SK-N-SH (cell line): Measurements from ENCODE around the gene KAT6B. TPM values are rescaled to one million over a fixed set of nuclear protein-coding genes. Genes with fewer than 3 reads are reported as not detected.

ENCODE experiments used
- CTCF ChIA-PET: fragments of 300-600, 350-600 bp; formaldehyde crosslinking; extraction: SDS; loops from one replicate; lab custom pipeline; 2021; lab: Yijun Ruan, JAX
- POLR2A ChIA-PET: fragments of 350-600 bp; sonication (Branson Sonifier 250); formaldehyde crosslinking; extraction: SDS; loops from one replicate; lab custom pipeline; 2020; ENCODE audit warnings: antibody characterized with exemption, inconsistent platforms; lab: Yijun Ruan, JAX
- DNase-seq: peaks from one replicate; pipeline ENCODE4 v3.0.0; 2012
- H2AFZ ChIP-seq: fragments of 200-600 bp; sonication (generic); 2 replicates; pipeline ENCODE4 v1.8.1; 2016; ENCODE audit warnings: antibody characterized with exemption, mild to moderate bottlenecking, low read depth
- H3F3A ChIP-seq: fragments of 200-600 bp; sonication (generic); replicated peaks from 2 replicates; pipeline ENCODE3; 2016; ENCODE audit warnings: antibody characterized with exemption, mild to moderate bottlenecking; ENCODE audit not compliant: insufficient read depth
- H3K27ac ChIP-seq, 2 experiments: fragments of 200-500 bp in 1 of 2; fragments of 200-600 bp in 1 of 2; sonication (Bioruptor generic) in 1 of 2; sonication (generic), shearing (Covaris generic) in 1 of 2; 2 replicates each; pipeline versions ENCODE4 v1.5.1 to v1.6.1; 2014 to 2016; ENCODE audit warnings: low read depth in 2 of 2, inconsistent platforms in 1 of 2, low read length in 1 of 2, mild to moderate bottlenecking in 1 of 2, mixed read lengths in 1 of 2
- H3K27me3 ChIP-seq: fragments of 200-600 bp; sonication (generic), shearing (Covaris generic); 2 replicates; pipeline ENCODE4 v1.6.1; 2016; ENCODE audit warnings: mixed run types; ENCODE audit not compliant: insufficient read depth
- H3K36me3 ChIP-seq, 2 experiments: fragments of 200-500 bp in 1 of 2; fragments of 200-600 bp in 1 of 2; sonication (Bioruptor generic) in 1 of 2; sonication (generic) in 1 of 2; replicated peaks in 1 of 2; 2 replicates each; pipeline versions ENCODE3 to v1.5.1; 2014 to 2016; ENCODE audit warnings: low read length in 1 of 2, mild to moderate bottlenecking in 1 of 2; ENCODE audit not compliant: insufficient read depth in 2 of 2, control insufficient read depth in 1 of 2
- H3K4me1 ChIP-seq, 2 experiments: fragments of 200-500 bp in 1 of 2; fragments of 200-600 bp in 1 of 2; sonication (Bioruptor generic) in 1 of 2; sonication (generic), shearing (Covaris generic) in 1 of 2; 2 replicates each; pipeline versions ENCODE4 v1.5.1 to v1.6.1; 2014 to 2016; ENCODE audit warnings: low read depth in 1 of 2, low read length in 1 of 2, mixed run types in 1 of 2; ENCODE audit not compliant: insufficient read depth in 2 of 2, control insufficient read depth in 1 of 2
- H3K4me2 ChIP-seq: fragments of 200-600 bp; sonication (generic), shearing (Covaris generic); 2 replicates; pipeline ENCODE4 v1.6.1; 2017; ENCODE audit warnings: mixed run types
- H3K4me3 ChIP-seq, 2 experiments: fragments of 200-500 bp in 1 of 2; fragments of 200-600 bp in 1 of 2; sonication (Bioruptor generic) in 1 of 2; sonication (generic), shearing (Covaris generic) in 1 of 2; 2 replicates each; pipeline versions ENCODE4 v1.5.1 to v1.8.1; 2014 to 2016; ENCODE audit warnings: low read depth in 2 of 2, inconsistent platforms in 1 of 2, low read length in 1 of 2, mild to moderate bottlenecking in 1 of 2, mixed read lengths in 1 of 2, moderate library complexity in 1 of 2
- H3K79me2 ChIP-seq: fragments of 200-600 bp; sonication (generic); 2 replicates; pipeline ENCODE4 v1.8.1; 2017; ENCODE audit warnings: mild to moderate bottlenecking; ENCODE audit not compliant: insufficient read depth
- H3K9ac ChIP-seq: fragments of 200-600 bp; sonication (generic); 2 replicates; pipeline ENCODE4 v1.6.1; 2017; ENCODE audit warnings: mixed run types
- H3K9me2 ChIP-seq: fragments of 200-600 bp; sonication (generic); 2 replicates; pipeline ENCODE4 v1.6.1; 2017; ENCODE audit warnings: mixed run types
- H3K9me3 ChIP-seq: fragments of 200-600 bp; sonication (generic); 2 replicates; pipeline ENCODE4 v1.6.1; 2017; ENCODE audit warnings: mixed run types, mild to moderate bottlenecking, moderate library complexity
- H4K20me1 ChIP-seq: fragments of 200-600 bp; sonication (generic); 2 replicates; pipeline ENCODE4 v1.6.1; 2017; ENCODE audit warnings: mild to moderate bottlenecking, mixed run types; ENCODE audit not compliant: insufficient read depth
- EP300 ChIP-seq, 2 experiments: IDR thresholded peaks; 2 replicates each; pipeline versions ENCODE4 v1.4.0 to v1.6.1; 2012; ENCODE audit warnings: borderline replicate concordance in 1 of 2, low read depth in 1 of 2, low read length in 1 of 2
- TCF12 ChIP-seq: IDR thresholded peaks from 2 replicates; pipeline ENCODE4 v1.4.0; 2012
- WGBS: methylation state at CpG from one replicate; pipeline ENCODE4 v1.1.6; 2017; ENCODE audit warnings: low lambda C conversion rate; 5-methylcytosine and 5-hydroxymethylcytosine counted together
- polyA plus RNA-seq, 3 experiments: library from polyadenylated mRNA; depleted of rRNA; stranded (reverse); fragments of >200 nt; gene quantifications; 2 replicates each; pipeline ENCODE4 v1.2.3, GENCODE V29; 2012
- TF ChIP-seq, protein P1 (sequence below): fragments of 200-600 bp; sonication (generic); IDR thresholded peaks from 2 replicates; pipeline ENCODE4 v1.6.1; 2017; ENCODE audit warnings: antibody characterized with exemption, mild to moderate bottlenecking, moderate library complexity
- TF ChIP-seq, protein P2 (sequence below): IDR thresholded peaks from 2 replicates; pipeline ENCODE4 v1.4.0; 2012; ENCODE audit warnings: low read depth, borderline replicate concordance
- TF ChIP-seq, protein P3 (sequence below): IDR thresholded peaks from 2 replicates; pipeline ENCODE4 v1.6.1; 2012; ENCODE audit warnings: mild to moderate bottlenecking, low read depth, low read length, moderate library complexity

KAT6B gene
- polyA plus RNA-seq, 1 of the 3 experiments (the other 2 are of a cell fraction), result 4.3 TPM

DNA sequence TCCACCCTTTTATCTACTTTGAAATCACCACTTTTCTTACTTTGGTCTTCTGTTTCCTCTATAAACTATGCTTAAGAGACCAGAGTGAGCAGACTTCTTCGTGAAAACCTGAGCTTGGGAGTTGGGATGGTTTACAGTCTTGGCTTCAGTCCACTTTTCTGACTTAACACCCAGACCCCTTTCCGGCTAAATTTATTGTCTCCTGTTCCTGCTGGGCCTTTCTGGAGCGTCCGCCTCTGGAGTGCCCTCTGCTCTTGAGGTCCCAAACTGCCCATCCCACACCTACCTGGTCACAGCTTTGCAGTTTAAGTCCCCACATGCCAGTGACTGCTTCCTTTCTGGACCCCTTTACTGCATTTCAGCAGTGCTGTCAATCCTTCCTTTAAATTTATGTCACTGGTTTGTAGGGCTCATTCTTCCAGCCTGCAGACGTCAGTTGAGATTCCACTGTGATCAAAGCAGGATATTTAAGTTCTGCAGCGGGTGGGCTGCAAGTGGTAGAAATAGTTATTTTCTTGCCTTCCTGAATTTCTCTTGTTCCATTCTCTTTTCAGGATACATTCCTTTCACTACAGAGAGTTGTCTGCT lies 80.3 kb downstream of the KAT6B start (continued):
- TF ChIP-seq, protein P1, sequence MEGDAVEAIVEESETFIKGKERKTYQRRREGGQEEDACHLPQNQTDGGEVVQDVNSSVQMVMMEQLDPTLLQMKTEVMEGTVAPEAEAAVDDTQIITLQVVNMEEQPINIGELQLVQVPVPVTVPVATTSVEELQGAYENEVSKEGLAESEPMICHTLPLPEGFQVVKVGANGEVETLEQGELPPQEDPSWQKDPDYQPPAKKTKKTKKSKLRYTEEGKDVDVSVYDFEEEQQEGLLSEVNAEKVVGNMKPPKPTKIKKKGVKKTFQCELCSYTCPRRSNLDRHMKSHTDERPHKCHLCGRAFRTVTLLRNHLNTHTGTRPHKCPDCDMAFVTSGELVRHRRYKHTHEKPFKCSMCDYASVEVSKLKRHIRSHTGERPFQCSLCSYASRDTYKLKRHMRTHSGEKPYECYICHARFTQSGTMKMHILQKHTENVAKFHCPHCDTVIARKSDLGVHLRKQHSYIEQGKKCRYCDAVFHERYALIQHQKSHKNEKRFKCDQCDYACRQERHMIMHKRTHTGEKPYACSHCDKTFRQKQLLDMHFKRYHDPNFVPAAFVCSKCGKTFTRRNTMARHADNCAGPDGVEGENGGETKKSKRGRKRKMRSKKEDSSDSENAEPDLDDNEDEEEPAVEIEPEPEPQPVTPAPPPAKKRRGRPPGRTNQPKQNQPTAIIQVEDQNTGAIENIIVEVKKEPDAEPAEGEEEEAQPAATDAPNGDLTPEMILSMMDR, result no peak

DNA sequence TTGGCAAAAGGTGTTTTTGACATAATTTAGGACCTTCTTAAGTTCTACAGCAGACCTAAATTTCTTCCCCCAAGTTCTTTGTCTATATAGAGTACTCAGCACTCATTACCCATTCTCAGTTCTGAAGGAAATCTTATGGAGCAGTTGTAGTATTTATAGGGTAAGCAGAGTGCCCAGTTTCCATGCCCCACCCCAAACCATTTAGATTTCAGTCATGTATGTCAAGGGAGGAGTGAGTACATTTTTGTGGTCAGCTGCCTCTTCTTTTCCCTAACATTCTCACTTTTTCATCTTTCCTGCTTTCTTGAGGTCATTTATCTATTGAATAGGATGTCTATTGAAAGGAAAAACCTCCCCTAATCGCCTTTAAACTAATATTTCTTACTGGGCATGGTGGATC lies 83.3 kb downstream of the KAT6B start:
- ChIA-PET CTCF (interaction anchor here (0.6 kb wide), 2 partner anchors 110 to 552 kb away, joined by 3 read pairs; no protein-coding TSS in a partner anchor), POLR2A (no interaction called here)
- Histone ChIP-seq H3K4me3 (no peak overlapping the region), H3K9ac (no peak overlapping the region), H3K9me2 (no peaks in the 10 kb centered on the region), H3K79me2 (peaks cover 49% of the 10 kb centered on the region), H3K4me2 (no peak overlapping the region), H3K36me3 (no peaks in the 10 kb centered on the region), H3K9me3 (no peaks in the 10 kb centered on the region), H3K27me3 (no peaks in the 10 kb centered on the region), H3K27ac (no peak overlapping the region), H2AFZ (no peak overlapping the region), H3F3A (no peaks in the 10 kb centered on the region), H3K4me1 (peaks cover 3 to 9% of the 10 kb centered on the region in 2 experiments; a peak in 2 of 4 replicates), H4K20me1 (peaks cover 31% of the 10 kb centered on the region; the same call in 1 of the 2 replicates)
- no peak for TF ChIP-seq EP300 (IDR thresholded peaks at IDR 0.05; ENCODE audit: borderline replicate concordance in 1 of 2, low read depth in 1 of 2, low read length in 1 of 2)
- TF ChIP-seq, protein P2, sequence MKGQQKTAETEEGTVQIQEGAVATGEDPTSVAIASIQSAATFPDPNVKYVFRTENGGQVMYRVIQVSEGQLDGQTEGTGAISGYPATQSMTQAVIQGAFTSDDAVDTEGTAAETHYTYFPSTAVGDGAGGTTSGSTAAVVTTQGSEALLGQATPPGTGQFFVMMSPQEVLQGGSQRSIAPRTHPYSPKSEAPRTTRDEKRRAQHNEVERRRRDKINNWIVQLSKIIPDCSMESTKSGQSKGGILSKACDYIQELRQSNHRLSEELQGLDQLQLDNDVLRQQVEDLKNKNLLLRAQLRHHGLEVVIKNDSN, result no peak
- no peak for DNase-seq
- WGBS, result 94% methylated on average over 1 of the region's 1 CpG

DNA sequence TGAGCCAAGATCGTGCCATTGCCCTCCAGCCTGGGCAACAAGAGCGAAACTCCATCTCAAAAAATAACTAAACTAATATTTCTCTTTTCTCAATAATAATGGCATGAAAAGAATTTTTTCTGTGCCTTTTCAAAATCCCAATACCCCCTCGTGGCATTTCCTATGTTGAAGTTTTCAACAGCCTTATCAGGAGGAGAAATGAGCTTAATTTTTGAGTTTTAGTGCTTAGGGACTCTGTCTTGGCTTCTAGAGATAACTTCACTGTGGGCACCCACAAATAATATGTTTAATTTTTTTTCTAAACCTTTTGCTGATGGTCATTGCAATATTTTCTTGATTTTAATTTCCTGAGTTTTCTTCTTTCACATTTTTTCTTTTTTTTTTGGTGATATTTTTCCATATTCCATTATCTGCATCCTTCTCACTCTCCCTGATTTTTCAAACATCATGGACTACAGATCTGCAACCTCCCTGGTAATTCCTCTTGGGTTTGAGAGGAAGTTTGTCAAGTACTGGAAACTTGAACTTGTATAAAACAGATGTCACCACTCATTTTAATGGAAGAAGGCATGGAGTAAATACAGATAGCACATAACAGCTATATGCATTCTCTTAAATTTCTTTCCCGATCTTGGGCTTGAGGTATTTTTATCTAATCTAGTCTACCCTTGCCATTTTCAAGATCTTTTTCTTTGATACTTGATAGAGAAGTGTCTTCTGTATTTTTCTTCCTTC lies 84.0 kb downstream of the KAT6B start:
- Histone ChIP-seq H3K36me3 (no peaks in the 10 kb centered on the region), H3K9me3 (no peaks in the 10 kb centered on the region), H3K27ac (no peak overlapping the region), H3K79me2 (peaks cover 49% of the 10 kb centered on the region), H3K4me3 (no peak overlapping the region), H2AFZ (no peak overlapping the region), H3K9me2 (no peaks in the 10 kb centered on the region), H3F3A (no peaks in the 10 kb centered on the region), H3K9ac (no peak overlapping the region), H4K20me1 (peaks cover 33% of the 10 kb centered on the region), H3K4me2 (no peak overlapping the region), H3K4me1 (peaks cover 0 to 9% of the 10 kb centered on the region in 2 experiments; a peak in 2 of 4 replicates), H3K27me3 (no peaks in the 10 kb centered on the region)
- no peak for DNase-seq
- ChIA-PET POLR2A (no interaction called here), CTCF (interaction anchor here (0.6 kb wide), 1 partner anchor 552 kb away, joined by 3 read pairs; no protein-coding TSS in a partner anchor)
- 89% methylated on average over 4 of the region's 4 CpGs for WGBS
- TF ChIP-seq, protein P3, sequence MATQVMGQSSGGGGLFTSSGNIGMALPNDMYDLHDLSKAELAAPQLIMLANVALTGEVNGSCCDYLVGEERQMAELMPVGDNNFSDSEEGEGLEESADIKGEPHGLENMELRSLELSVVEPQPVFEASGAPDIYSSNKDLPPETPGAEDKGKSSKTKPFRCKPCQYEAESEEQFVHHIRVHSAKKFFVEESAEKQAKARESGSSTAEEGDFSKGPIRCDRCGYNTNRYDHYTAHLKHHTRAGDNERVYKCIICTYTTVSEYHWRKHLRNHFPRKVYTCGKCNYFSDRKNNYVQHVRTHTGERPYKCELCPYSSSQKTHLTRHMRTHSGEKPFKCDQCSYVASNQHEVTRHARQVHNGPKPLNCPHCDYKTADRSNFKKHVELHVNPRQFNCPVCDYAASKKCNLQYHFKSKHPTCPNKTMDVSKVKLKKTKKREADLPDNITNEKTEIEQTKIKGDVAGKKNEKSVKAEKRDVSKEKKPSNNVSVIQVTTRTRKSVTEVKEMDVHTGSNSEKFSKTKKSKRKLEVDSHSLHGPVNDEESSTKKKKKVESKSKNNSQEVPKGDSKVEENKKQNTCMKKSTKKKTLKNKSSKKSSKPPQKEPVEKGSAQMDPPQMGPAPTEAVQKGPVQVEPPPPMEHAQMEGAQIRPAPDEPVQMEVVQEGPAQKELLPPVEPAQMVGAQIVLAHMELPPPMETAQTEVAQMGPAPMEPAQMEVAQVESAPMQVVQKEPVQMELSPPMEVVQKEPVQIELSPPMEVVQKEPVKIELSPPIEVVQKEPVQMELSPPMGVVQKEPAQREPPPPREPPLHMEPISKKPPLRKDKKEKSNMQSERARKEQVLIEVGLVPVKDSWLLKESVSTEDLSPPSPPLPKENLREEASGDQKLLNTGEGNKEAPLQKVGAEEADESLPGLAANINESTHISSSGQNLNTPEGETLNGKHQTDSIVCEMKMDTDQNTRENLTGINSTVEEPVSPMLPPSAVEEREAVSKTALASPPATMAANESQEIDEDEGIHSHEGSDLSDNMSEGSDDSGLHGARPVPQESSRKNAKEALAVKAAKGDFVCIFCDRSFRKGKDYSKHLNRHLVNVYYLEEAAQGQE, result no peak
- peak; percentile 14; the same call in 1 of the 2 replicates for TF ChIP-seq TCF12
